IPS-15b (cell line): Measurements from ENCODE around the gene CHCHD5.
A peak's percentile ranks its signal among the peaks of the same experiment; 100 is the strongest.
"Not testable (repeated sequence)": the region's sequence is repeated elsewhere in the genome, so short reads cannot be mapped to it uniquely, and the experiment has no call there.

Experiments
- H3K27me3 ChIP-seq: one replicate; pipeline ENCODE4 v1.6.1; 2013; ENCODE audit warnings: low read length; ENCODE audit not compliant: control insufficient read depth, insufficient read depth
- H3K36me3 ChIP-seq: one replicate; pipeline ENCODE4 v1.6.1; 2013; ENCODE audit warnings: low read length; ENCODE audit not compliant: control insufficient read depth, insufficient read depth
- H3K4me1 ChIP-seq: one replicate; pipeline ENCODE4 v1.6.1; 2013; ENCODE audit warnings: mild to moderate bottlenecking, low read length; ENCODE audit not compliant: control insufficient read depth, insufficient read depth
- H3K4me3 ChIP-seq: one replicate; pipeline ENCODE4 v1.5.1; 2013; ENCODE audit warnings: low read depth, low read length
- H3K9ac ChIP-seq: one replicate; pipeline ENCODE4 v1.6.1; 2013; ENCODE audit warnings: low read depth, mild to moderate bottlenecking, low read length
- H3K9me3 ChIP-seq: one replicate; pipeline ENCODE4 v1.6.1; 2013; ENCODE audit warnings: mild to moderate bottlenecking, low read length; ENCODE audit not compliant: control insufficient read depth, insufficient read depth

Gene CHCHD5

GRCh38 chr2:112566508-112566907, 17.9 kb upstream of the CHCHD5 start:
- H3K9ac ChIP-seq, H3K36me3 ChIP-seq, H3K27me3 ChIP-seq, H3K4me1 ChIP-seq, H3K9me3 ChIP-seq, H3K4me3 ChIP-seq: not testable (repeated sequence)

- Histone ChIP-seq H3K4me1 (no peaks in the 10 kb centered on the region), H3K9me3 (no peaks in the 10 kb centered on the region), H3K4me3 (no peak overlapping the region), H3K27me3 (no peaks in the 10 kb centered on the region), H3K9ac (no peak overlapping the region), H3K36me3 (peaks cover 24% of the 10 kb centered on the region)
Measured at GRCh38 chr2:112572005-112572404, 12.4 kb upstream of the CHCHD5 start.

- H3K4me1 ChIP-seq, result no peaks in the 10 kb centered on the region
- H3K36me3 ChIP-seq, result peaks cover 13% of the 10 kb centered on the region
- no peak overlapping the region for H3K4me3 ChIP-seq
- no peaks in the 10 kb centered on the region for H3K9me3 ChIP-seq
- H3K27me3 ChIP-seq, result no peaks in the 10 kb centered on the region
- H3K9ac ChIP-seq, result no peak overlapping the region
Measured at GRCh38 chr2:112577756-112578155, 6.7 kb upstream of the CHCHD5 start.

- H3K9ac ChIP-seq, result no peak overlapping the region
- H3K4me3 ChIP-seq, result no peak overlapping the region
- H3K27me3 ChIP-seq, result no peaks in the 10 kb centered on the region
- peaks cover 3% of the 10 kb centered on the region for H3K4me1 ChIP-seq
- peaks cover 12% of the 10 kb centered on the region for H3K36me3 ChIP-seq
- no peaks in the 10 kb centered on the region for H3K9me3 ChIP-seq
Measured at GRCh38 chr2:112579241-112579640, 5.2 kb upstream of the CHCHD5 start.

GRCh38 chr2:112580084-112580483, 4.3 kb upstream of the CHCHD5 start:
- no peak overlapping the region for H3K4me3 ChIP-seq
- no peak overlapping the region for H3K9ac ChIP-seq
- H3K27me3 ChIP-seq, result no peaks in the 10 kb centered on the region
- peaks cover 7% of the 10 kb centered on the region for H3K36me3 ChIP-seq
- peaks cover 5% of the 10 kb centered on the region for H3K4me1 ChIP-seq
- H3K9me3 ChIP-seq, result no peaks in the 10 kb centered on the region

- H3K4me3 ChIP-seq, result no peak overlapping the region
- H3K9ac ChIP-seq, result no peak overlapping the region
Measured at GRCh38 chr2:112582314-112582746, 2.1 kb upstream of the CHCHD5 start.

GRCh38 chr2:112583497-112584133, 794 bp upstream of the CHCHD5 start:
- Histone ChIP-seq H3K36me3 (peaks cover 13% of the 10 kb centered on the region), H3K9me3 (no peaks in the 10 kb centered on the region), H3K4me3 (peak overlapping the region; percentile 94), H3K4me1 (peaks cover 7% of the 10 kb centered on the region), H3K9ac (peak overlapping the region; percentile 77), H3K27me3 (no peaks in the 10 kb centered on the region)

More at GRCh38 chr2:112582314-112582746, 2.1 kb upstream of the CHCHD5 start:
- Histone ChIP-seq H3K27me3 (no peaks in the 10 kb centered on the region), H3K4me1 (peaks cover 7% of the 10 kb centered on the region), H3K9me3 (no peaks in the 10 kb centered on the region), H3K36me3 (peaks cover 12% of the 10 kb centered on the region)

- Histone ChIP-seq H3K36me3 (peaks cover 13% of the 10 kb centered on the region), H3K4me3 (peak overlapping the region; percentile 94), H3K9me3 (no peaks in the 10 kb centered on the region), H3K4me1 (peaks cover 7% of the 10 kb centered on the region), H3K27me3 (no peaks in the 10 kb centered on the region), H3K9ac (peak overlapping the region; percentile 80)
Measured at GRCh38 chr2:112584891-112585250, 462 bp downstream of the CHCHD5 start.

- Histone ChIP-seq H3K4me1 (peaks cover 7% of the 10 kb centered on the region), H3K4me3 (peak overlapping the region; percentile 94), H3K36me3 (peaks cover 13% of the 10 kb centered on the region)
Measured at GRCh38 chr2:112585400-112585799, 991 bp downstream of the CHCHD5 start.

GRCh38 chr2:112585873-112586464, 1.6 kb downstream of the CHCHD5 start:
- H3K9me3 ChIP-seq, result no peaks in the 10 kb centered on the region
- H3K4me1 ChIP-seq, result peaks cover 7% of the 10 kb centered on the region
- H3K27me3 ChIP-seq, result no peaks in the 10 kb centered on the region
- no peak overlapping the region for H3K4me3 ChIP-seq
- H3K9ac ChIP-seq, result no peak overlapping the region
- peaks cover 13% of the 10 kb centered on the region for H3K36me3 ChIP-seq

More at GRCh38 chr2:112585400-112585799, 991 bp downstream of the CHCHD5 start:
- H3K9me3 ChIP-seq, result no peaks in the 10 kb centered on the region
- no peaks in the 10 kb centered on the region for H3K27me3 ChIP-seq
- H3K9ac ChIP-seq, result peak overlapping the region; percentile 80

GRCh38 chr2:112588611-112589045, 4.2 kb downstream of the CHCHD5 start:
- H3K27me3 ChIP-seq, result no peaks in the 10 kb centered on the region
- H3K9ac ChIP-seq, result no peak overlapping the region
- H3K4me1 ChIP-seq, result peaks cover 4% of the 10 kb centered on the region
- H3K4me3 ChIP-seq, result no peak overlapping the region
- H3K9me3 ChIP-seq, result no peaks in the 10 kb centered on the region
- H3K36me3 ChIP-seq, result peaks cover 13% of the 10 kb centered on the region

GRCh38 chr2:112591413-112591812, 7.0 kb downstream of the CHCHD5 start:
- H3K9ac ChIP-seq, result no peak overlapping the region
- no peaks in the 10 kb centered on the region for H3K9me3 ChIP-seq
- H3K27me3 ChIP-seq, result no peaks in the 10 kb centered on the region
- no peak overlapping the region for H3K4me3 ChIP-seq
- H3K36me3 ChIP-seq, result peaks cover 9% of the 10 kb centered on the region
- no peaks in the 10 kb centered on the region for H3K4me1 ChIP-seq
